ENCODE data around the gene ACSL5. TPM values are rescaled to one million over a fixed set of nuclear protein-coding genes. Genes with fewer than 3 reads are reported as not detected.

The ACSL5 gene
- total and polyA plus RNA-seq, 2 of the 8 experiments (the other 6 are each of a cell fraction or from before 2014, with no cell fraction given), result not detected

DNA sequence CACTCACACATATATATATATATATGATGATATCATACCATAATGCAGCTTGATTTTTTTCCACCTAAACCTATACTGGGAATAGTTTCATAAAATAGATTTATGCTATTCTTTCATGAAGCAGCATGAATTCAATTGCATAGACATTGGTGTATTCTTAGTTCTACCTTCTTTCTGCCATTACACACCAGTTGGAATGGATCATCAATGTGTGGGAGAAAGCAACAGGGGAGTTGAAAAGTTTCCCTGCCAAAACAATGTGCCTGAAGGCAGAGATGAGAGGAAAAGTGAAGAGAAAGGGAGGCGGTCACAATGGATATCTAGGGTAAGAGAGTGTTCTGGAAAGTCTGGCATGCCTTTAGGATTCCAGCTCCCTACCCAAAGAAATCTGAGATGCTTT is 25.2 kb upstream of the ACSL5 start:
- H3K23ac ChIP-seq (ENCODE audit: insufficient read length), result no peak overlapping the region
- 80% methylated on average over 1 of the region's 1 CpG; no CpG with 5 or more reads in 1 of the 2 experiments for WGBS, 2 experiments (ENCODE audit: extremely low coverage in 1 of 2, insufficient coverage in 1 of 2, insufficient read length in 1 of 2, insufficient replicate concordance in 2 of 2, low coverage in 1 of 2, low lambda C conversion rate in 2 of 2, missing lambda C conversion rate in 1 of 2)
- TF ChIP-seq CTBP2 (IDR thresholded peaks at IDR 0.05; ENCODE audit: borderline replicate concordance, insufficient read depth, insufficient read length, low read length), result no peak
- TF ChIP-seq SP4 (IDR thresholded peaks at IDR 0.05; ENCODE audit: low read length), result no peak
- TF ChIP-seq KDM4A (IDR thresholded peaks at IDR 0.05; ENCODE audit: low read depth, low read length, severe bottlenecking), result no peak
- TF ChIP-seq JUND (IDR thresholded peaks at IDR 0.05; ENCODE audit: low read length), result no peak
- no peak for TF ChIP-seq CHD2 (IDR thresholded peaks at IDR 0.05; ENCODE audit: low read length)
- no peak for TF ChIP-seq SIX5 (IDR thresholded peaks at IDR 0.05; ENCODE audit: low read depth, low read length)
- TF ChIP-seq, protein P1, sequence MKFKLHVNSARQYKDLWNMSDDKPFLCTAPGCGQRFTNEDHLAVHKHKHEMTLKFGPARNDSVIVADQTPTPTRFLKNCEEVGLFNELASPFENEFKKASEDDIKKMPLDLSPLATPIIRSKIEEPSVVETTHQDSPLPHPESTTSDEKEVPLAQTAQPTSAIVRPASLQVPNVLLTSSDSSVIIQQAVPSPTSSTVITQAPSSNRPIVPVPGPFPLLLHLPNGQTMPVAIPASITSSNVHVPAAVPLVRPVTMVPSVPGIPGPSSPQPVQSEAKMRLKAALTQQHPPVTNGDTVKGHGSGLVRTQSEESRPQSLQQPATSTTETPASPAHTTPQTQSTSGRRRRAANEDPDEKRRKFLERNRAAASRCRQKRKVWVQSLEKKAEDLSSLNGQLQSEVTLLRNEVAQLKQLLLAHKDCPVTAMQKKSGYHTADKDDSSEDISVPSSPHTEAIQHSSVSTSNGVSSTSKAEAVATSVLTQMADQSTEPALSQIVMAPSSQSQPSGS (IDR thresholded peaks at IDR 0.05; ENCODE audit: low read length), result no peak
- TF ChIP-seq ASH2L (IDR thresholded peaks at IDR 0.05; ENCODE audit: low read length), result no peak
- TF ChIP-seq, protein P2, sequence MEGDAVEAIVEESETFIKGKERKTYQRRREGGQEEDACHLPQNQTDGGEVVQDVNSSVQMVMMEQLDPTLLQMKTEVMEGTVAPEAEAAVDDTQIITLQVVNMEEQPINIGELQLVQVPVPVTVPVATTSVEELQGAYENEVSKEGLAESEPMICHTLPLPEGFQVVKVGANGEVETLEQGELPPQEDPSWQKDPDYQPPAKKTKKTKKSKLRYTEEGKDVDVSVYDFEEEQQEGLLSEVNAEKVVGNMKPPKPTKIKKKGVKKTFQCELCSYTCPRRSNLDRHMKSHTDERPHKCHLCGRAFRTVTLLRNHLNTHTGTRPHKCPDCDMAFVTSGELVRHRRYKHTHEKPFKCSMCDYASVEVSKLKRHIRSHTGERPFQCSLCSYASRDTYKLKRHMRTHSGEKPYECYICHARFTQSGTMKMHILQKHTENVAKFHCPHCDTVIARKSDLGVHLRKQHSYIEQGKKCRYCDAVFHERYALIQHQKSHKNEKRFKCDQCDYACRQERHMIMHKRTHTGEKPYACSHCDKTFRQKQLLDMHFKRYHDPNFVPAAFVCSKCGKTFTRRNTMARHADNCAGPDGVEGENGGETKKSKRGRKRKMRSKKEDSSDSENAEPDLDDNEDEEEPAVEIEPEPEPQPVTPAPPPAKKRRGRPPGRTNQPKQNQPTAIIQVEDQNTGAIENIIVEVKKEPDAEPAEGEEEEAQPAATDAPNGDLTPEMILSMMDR (IDR thresholded peaks at IDR 0.05; ENCODE audit: control extremely low read depth in 1 of 3, insufficient read depth in 1 of 3, low read depth in 1 of 3, low read length in 3 of 3), result no peak
- TF ChIP-seq POLR2AphosphoS5 (IDR thresholded peaks at IDR 0.05; ENCODE audit: low read depth, low read length), result no peak

More for the DNA sequence above, 25.2 kb upstream of the ACSL5 start:
- Histone ChIP-seq H3K27ac (ENCODE audit: low read depth, low read length) (no peak overlapping the region), H2AK5ac (ENCODE audit: low read depth, low read length) (no peak overlapping the region), H3K79me2 (ENCODE audit: control insufficient read depth in 1 of 2, insufficient read depth in 2 of 2, low read length in 2 of 2) (no peaks in the 10 kb centered on the region), H3K36me3 (ENCODE audit: control insufficient read depth in 2 of 4, insufficient read depth in 4 of 4, low read length in 3 of 4) (no peaks in the 10 kb centered on the region), H3K4me2 (ENCODE audit: insufficient read depth in 1 of 2, low read depth in 2 of 2, low read length in 2 of 2) (no peak overlapping the region), H4K5ac (ENCODE audit: insufficient read length, low read depth, low read length) (no peak overlapping the region), H2BK120ac (replicated peaks; ENCODE audit: low read depth, low read length) (no peak overlapping the region), H3K9ac (replicated peaks in 1 of 4; ENCODE audit: extremely low read depth in 1 of 4, low read depth in 3 of 4, low read length in 3 of 4) (no peak overlapping the region), H3K56ac (replicated peaks; ENCODE audit: insufficient read length, low read depth, low read length) (no peak overlapping the region), H2BK5ac (ENCODE audit: low read depth, low read length) (no peak overlapping the region), H2AFZ (ENCODE audit: low read length) (no peak overlapping the region), H3K18ac (ENCODE audit: extremely low read depth, low read length) (no peak overlapping the region), H2BK15ac (ENCODE audit: low read length) (no peak overlapping the region), H3K79me1 (ENCODE audit: low read depth, low read length) (no peaks in the 10 kb centered on the region), H3K4me1 (replicated peaks in 1 of 4; ENCODE audit: control insufficient read depth in 3 of 4, insufficient read depth in 4 of 4, low read length in 3 of 4) (no peaks in the 10 kb centered on the region), H3K4ac (replicated peaks; ENCODE audit: insufficient read length, low read depth, low read length) (no peak overlapping the region), H4K91ac (replicated peaks; ENCODE audit: insufficient read length, low read length) (no peak overlapping the region), H4K8ac (ENCODE audit: extremely low read depth, insufficient read depth, low read length) (no peak overlapping the region), H4K20me1 (replicated peaks in 1 of 2; ENCODE audit: control insufficient read depth in 1 of 2, insufficient read depth in 2 of 2, low read length in 2 of 2) (no peaks in the 10 kb centered on the region), H3K23me2 (ENCODE audit: low read depth, low read length) (no peaks in the 10 kb centered on the region), H3K14ac (ENCODE audit: insufficient read length) (no peak overlapping the region), H3K27me3 (replicated peaks in 1 of 4; ENCODE audit: control insufficient read depth in 3 of 4, extremely low read depth in 1 of 4, insufficient read depth in 3 of 4, low read length in 3 of 4) (no peaks in the 10 kb centered on the region), H2BK20ac (ENCODE audit: low read length) (no peak overlapping the region), H2BK12ac (ENCODE audit: low read depth, low read length) (no peak overlapping the region), H3K4me3 (ENCODE audit: extremely low read depth in 1 of 4, insufficient read depth in 2 of 4, low read depth in 3 of 4, low read length in 4 of 4) (no peak overlapping the region), H3K9me3 (ENCODE audit: insufficient read depth in 2 of 2, low read depth in 1 of 2, low read length in 1 of 2) (no peaks in the 10 kb centered on the region)
- DNase-seq (ENCODE audit: low read depth in 1 of 2, low spot score in 2 of 2), result no peak
- CTCF ChIA-PET (ENCODE audit: partially characterized antibody), result interaction anchor here (0.9 to 1.7 kb wide), 3 partner anchors 12 to 23 kb away, joined by 3 to 4 read pairs (median 3); no protein-coding TSS in a partner anchor
- POLR2A ChIA-PET (ENCODE audit: partially characterized antibody), result no interaction called here
- no peak for FAIRE-seq
